GM10847 (cell line): Measurements from ENCODE around the gene GPR68.

Source experiments
- POLR2A ChIP-seq: IDR thresholded peaks from 2 replicates; pipeline ENCODE4 v1.6.1; 2011; ENCODE audit not compliant: insufficient read length; ENCODE audit errors: extremely low read depth

Gene GPR68

GRCh38 chr14:91197631-91198030 lies 46.9 kb downstream of the GPR68 start:
- TF ChIP-seq POLR2A = no peak

- TF ChIP-seq POLR2A = no peak
These were observed 48.6 kb downstream of the GPR68 start for GRCh38 chr14:91195881-91196280.

- no peak for TF ChIP-seq POLR2A
These were observed 51.4 kb downstream of the GPR68 start for GRCh38 chr14:91193069-91193468.

- no peak for TF ChIP-seq POLR2A
These were observed 53.7 kb downstream of the GPR68 start for GRCh38 chr14:91190853-91191252.

GRCh38 chr14:91187271-91187670 lies 57.2 kb downstream of the GPR68 start:
- no peak for TF ChIP-seq POLR2A

GRCh38 chr14:91186515-91187066 lies 57.9 kb downstream of the GPR68 start:
- no peak for TF ChIP-seq POLR2A

GRCh38 chr14:91185721-91186120 lies 58.8 kb downstream of the GPR68 start:
- TF ChIP-seq POLR2A = no peak

GRCh38 chr14:91184559-91184958 lies 59.9 kb downstream of the GPR68 start:
- no peak for TF ChIP-seq POLR2A
